Activated CD4-positive, alpha-beta T cell treated with anti-CD3 and anti-CD28 coated beads, Interleukin-2, Interleukin-6, amounts not matched to agents 100 ng/mL and 50 ng/mL, durations not matched to agents 16 hours and 8 hours (primary cell): ENCODE results near the gene PCCA.
A peak's percentile ranks its signal among the peaks of the same experiment; 100 is the strongest.
"Not testable (repeated sequence)": the region's sequence is repeated elsewhere in the genome, so short reads cannot be mapped to it uniquely, and the experiment has no call there.

Experiments
- DNase-seq: peaks from one replicate; pipeline ENCODE4 v3.0.0-alpha.2; 2020

The PCCA gene

GRCh38 chr13:100141461-100141961 is 52.6 kb downstream of the PCCA start:
- DNase-seq: not testable (repeated sequence)

- DNase-seq: no peak
Observed at GRCh38 chr13:100146534-100146933, 57.6 kb downstream of the PCCA start.

- no peak for DNase-seq
Observed at GRCh38 chr13:100147825-100148224, 58.9 kb downstream of the PCCA start.

- no peak for DNase-seq
Observed at GRCh38 chr13:100148422-100148821, 59.5 kb downstream of the PCCA start.

- no peak for DNase-seq
Observed at GRCh38 chr13:100149389-100149788, 60.5 kb downstream of the PCCA start.

GRCh38 chr13:100150711-100151110 is 61.8 kb downstream of the PCCA start:
- not testable (repeated sequence) for DNase-seq

GRCh38 chr13:100154842-100155416 is 66.0 kb downstream of the PCCA start:
- DNase-seq: no peak

GRCh38 chr13:100156788-100157187 is 67.9 kb downstream of the PCCA start:
- no peak for DNase-seq

- no peak for DNase-seq
Observed at GRCh38 chr13:100158569-100158968, 69.7 kb downstream of the PCCA start.

- no peak for DNase-seq
Observed at GRCh38 chr13:100159584-100159983, 70.7 kb downstream of the PCCA start.

- DNase-seq: no peak
Observed at GRCh38 chr13:100160450-100160849, 71.6 kb downstream of the PCCA start.

GRCh38 chr13:100163375-100163774 is 74.5 kb downstream of the PCCA start:
- no peak for DNase-seq

GRCh38 chr13:100173203-100173602 is 84.3 kb downstream of the PCCA start:
- no peak for DNase-seq

GRCh38 chr13:100174455-100174854 is 85.6 kb downstream of the PCCA start:
- not testable (repeated sequence) for DNase-seq

- no peak for DNase-seq
Observed at GRCh38 chr13:100175078-100175802, 86.3 kb downstream of the PCCA start.

GRCh38 chr13:100175803-100176182 is 86.9 kb downstream of the PCCA start:
- DNase-seq: no peak

- no peak for DNase-seq
Observed at GRCh38 chr13:100176801-100177400, 88.0 kb downstream of the PCCA start.

GRCh38 chr13:100178309-100178708 is 89.4 kb downstream of the PCCA start:
- DNase-seq: no peak

GRCh38 chr13:100179276-100179675 is 90.4 kb downstream of the PCCA start:
- no peak for DNase-seq

GRCh38 chr13:100182900-100183490 is 94.1 kb downstream of the PCCA start:
- no peak for DNase-seq

GRCh38 chr13:100184095-100184494 is 95.2 kb downstream of the PCCA start:
- no peak for DNase-seq

GRCh38 chr13:100195568-100195967 is 106.7 kb downstream of the PCCA start:
- no peak for DNase-seq

GRCh38 chr13:100196375-100196774 is 107.5 kb downstream of the PCCA start:
- DNase-seq: peak; percentile 5

GRCh38 chr13:100197116-100197515 is 108.2 kb downstream of the PCCA start:
- DNase-seq: no peak
